ENCODE data around the gene DPF3.

The DPF3 gene

DNA sequence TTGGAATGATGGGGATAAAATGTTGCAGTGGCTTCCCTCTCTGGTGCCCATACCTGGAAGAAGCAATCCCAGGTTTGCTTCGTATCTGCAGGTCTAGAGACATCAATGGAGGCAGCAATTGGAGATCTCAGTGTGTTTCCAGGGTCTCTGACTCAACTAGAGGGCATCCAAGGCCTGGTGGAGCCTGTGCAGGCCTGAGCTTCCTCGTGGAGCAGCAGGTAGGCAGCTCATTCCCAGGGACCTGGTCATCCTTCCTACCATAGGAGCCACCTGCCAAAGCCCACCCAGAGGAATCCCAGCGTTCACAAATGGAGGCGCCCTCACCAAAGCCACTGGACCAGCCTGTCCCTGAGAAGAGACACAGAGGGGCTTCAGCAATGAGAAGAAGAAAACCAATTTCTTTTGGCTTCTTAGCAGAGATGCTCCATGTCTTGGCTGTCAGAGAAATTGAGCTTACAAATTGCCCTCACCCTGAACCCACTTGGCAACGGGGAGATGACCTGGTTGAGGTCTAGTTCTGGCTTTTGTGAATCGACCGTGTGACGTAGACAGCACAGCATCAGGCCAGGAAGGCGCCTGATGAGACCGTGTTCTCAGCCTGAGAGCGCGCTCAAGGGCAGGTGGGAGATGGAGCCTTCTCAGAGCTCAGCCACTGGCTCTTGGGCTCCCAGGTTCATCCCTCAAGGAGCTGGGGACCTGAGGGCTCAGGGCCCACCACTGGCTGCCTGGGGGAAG is 283.6 kb downstream of the DPF3 start:
- DNase-seq = no peak

DNA sequence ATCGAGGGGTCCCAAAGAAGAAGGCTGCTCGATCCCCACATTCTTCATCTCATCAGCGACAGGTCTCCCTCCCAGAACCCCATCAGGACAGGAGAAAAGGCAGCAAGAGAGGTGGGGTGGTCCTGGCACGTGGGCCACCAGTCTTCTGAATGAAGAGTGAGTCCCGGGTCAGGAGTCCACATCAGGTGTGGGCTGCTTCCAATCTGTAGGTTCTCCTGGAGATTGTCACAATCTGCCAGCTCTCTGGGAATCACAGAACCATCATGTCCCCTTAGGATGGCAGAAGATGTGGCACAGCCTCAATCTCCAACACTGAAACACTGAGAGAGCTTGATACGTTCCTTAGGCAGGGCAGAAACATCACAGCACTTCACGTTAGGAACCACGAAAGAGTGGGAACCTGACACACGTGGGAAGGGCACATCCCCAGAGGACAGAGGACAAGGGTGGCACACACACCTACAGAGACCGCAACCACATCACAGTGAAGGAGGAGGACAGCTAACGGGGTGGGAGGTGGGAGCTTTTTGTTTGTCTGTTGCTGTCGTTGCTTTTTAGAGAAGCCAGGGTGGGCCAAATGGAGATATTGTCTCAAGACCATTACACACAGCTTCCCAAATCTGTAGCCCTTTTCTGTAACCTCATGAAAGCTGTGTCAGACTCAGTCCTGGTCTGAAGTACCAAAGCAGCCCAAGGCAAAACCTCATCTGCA is 284.5 kb downstream of the DPF3 start:
- DNase-seq = no peak

DNA sequence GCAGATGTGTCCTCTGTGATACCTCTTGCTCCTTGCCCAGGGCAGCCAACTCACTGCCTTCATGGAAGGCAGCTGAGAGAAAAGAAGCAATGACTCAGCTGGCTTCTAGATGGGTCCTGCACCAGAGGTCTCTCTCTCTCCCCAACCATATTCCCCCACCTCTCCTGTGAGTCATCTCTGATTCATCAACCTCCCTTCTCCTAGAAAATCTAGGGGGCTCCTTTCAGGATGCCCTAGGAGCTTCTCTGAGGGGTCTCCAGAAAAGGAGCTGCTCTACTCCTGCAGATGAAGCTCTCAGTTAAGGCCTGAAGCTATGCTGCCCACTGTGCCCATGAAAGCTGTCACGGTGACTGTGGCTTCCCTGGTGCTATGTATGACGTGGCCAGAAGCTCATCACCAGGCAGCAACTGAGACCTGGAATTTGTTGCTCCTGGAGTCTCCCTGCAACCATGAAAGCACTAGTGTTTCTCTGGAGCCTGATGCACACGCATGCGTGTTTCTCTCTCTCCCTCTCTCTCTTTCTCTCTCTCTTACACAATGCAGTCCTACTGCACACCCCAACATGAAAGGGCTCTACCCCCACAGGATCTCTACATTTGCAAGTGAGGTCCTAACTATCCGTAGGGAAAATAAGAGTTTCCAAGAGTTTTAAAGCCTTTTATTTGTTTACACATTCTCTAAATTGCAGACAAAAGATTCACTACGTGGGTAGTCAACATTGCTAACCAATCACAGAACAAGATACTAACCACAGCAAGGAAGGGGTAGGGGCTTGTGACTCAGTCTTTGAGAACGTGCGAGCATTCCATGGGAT is 285.3 kb downstream of the DPF3 start:
- no peak for DNase-seq

DNA sequence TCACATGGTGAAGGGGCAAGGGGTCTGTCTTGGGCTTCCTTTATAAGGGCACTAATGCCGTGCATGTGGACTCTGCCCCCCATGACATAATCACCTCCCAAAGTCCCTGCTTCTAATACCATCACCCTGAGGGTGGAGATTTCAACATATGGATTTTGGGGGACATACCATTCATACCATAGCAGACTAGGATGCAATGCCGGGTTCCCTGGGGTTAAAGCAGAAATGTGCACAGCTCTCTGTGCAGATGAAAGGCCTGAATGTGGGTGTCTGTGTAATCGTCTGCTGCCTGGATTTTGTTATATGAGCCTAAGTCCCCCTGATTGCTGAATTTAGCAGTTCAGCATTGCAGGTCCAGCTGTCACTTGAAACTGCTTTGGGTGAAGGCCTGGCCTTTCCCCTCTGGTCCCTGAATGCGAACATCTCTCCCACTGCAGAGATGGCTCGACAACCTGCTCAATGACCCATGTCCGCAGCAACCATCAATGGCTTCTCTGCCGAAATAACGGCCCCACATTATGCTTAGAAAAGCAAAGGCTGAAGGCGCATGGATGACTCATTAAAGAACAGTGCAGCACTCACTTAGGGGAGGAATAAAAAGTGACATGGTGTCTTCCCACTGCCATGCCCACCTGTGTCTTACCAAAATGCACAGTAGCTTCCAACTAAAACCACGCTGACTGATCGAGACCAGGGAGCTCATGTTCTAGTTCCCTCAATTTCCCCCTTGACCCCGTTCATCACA is 286.3 kb downstream of the DPF3 start:
- DNase-seq = no peak

DNA sequence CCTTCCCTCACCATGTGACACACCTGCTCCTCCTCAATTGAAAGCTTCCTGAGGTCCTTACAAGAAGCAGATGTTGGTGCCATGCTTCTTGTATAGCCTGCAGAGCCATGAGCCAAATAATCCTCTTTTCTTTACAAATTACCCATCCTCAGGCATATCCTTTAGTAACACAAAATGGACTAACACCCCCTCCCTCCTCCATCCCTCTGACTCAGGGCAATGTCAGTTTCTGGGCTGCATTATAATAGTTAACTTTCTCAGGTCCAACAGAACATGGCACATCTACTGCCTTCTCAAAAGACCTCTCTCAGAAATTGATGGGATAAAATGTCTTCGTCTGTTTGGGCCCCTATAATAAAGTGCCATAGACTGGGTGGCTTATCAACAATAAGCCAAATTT is 287.0 kb downstream of the DPF3 start:
- DNase-seq = no peak

DNA sequence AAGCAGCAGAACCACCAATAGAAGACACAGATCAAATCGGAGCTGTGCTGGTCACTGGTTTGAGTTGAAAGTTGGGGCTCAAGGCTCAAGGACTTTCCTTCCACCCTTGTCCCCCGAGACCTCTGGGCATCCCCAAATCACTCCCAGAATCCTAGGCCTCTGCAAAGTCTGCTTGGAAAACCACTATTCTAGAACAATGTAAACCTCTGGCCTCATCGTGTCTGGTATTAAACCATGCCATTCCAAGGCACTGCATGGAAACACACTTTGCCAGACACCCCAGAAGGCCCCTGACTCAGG is 288.0 kb downstream of the DPF3 start:
- DNase-seq = no peak

DNA sequence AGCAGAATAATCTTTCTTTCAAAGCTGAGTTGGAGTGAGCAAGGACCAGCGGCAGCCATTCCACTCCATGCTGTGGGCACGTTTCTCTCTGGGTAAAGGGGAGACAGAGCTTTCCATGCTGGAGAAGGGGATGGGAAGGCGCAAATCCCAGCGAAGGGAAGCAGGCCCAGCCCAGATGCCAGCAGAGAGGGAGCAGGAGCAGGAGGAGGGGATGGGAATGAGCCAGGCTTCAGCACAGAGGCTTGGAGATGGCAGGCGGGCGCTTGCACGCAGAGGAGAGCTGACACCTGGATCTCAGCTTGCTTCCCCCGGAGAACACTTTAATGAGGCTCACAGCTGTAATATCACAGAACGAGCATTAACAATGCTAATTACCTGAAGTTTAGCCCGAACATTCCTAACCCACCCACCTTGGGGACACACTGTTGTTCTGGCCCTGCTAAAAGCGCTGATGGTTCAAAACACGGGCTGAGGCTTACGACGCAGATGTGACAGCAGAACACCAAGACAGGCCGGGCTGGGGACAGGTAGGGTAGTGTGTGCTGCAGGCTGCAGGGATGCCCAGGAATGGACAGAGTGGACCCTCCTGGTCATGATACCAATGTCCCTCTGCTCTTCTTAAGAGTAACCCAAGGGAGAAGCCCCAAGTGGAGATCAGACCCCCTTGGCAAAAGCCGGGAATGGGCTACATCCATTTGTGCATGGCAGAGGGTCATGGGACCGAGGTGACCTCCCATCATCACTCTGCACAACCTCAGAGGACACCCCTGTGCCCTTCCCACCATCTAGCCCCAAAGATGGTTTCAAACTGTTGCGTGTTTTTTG is 288.6 kb downstream of the DPF3 start:
- no peak for DNase-seq

DNA sequence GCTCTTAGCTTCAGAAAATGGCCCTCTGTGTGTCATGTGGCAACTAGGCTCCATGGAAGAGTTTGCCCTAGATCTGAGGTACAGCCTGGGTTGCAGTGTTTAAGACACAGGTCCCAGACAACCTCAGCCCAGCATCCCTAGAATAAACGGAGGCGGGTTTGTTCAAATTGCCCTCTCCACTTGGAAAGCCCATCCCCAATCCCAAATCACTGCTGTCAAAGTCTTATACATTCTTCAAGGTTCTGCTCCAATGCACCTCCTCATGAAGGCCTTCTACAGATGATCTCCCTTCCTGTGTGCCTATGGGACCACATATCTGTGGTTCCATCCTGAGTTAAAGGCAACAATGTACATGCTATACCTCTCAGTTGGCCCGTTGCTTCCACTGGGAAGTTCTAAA is 289.8 kb downstream of the DPF3 start:
- DNase-seq = no peak

DNA sequence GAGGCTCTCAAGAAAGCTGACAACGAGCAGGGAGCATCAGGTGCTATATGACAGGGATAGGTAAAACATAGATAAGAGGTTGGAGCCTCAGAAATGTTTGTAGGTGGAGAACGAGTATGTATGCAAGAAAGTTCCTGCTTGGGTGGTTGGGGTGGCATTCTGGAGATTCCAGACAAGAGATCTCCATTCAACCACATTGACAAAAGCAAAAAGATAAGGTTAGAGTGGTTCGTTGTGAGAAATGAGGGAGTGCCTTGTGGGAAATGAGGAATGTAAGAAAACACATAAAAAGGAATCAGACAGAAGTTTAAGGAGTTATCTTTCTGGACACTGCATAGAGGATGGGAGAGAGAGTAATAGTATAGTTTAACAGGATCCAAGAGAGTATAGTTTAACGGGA is 290.3 kb downstream of the DPF3 start:
- DNase-seq = no peak

DNA sequence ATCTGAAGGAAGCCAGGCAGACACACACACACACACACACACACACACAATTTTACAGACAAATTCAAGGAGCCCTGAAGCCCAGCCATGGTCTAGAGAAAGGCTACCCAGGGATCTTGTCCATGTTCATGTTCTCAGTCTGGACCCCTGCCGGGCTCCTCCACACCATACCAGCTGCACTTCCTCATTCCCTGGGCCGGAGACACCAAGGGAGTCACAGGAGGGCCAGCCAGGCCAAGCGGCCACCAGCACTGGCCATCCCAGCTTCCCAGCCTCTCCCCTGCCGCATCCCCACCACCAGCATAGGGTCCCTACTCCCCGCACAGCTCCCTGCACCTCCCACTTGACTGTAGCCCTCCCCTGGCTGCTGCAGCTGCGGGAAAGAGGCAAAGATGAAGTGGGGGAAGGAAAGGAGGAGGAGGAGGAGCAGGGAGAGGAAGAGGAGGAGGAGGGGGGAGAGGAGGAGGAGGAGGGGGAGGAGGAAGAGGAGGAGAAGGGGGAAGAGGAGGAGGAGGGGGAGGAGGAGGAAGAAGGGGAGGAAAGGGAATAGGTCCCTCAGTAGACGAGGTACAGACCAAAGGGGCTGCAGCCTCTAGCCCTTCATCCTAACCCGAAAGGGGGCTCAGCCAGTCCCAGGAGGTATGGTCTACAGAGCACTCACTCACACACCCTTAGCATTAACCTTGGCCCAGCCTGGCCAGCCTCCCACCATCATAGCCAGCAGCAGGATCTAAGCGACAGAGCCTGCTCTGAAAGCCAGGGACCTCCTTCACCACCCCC is 293.2 kb downstream of the DPF3 start:
- DNase-seq = no peak

DNA sequence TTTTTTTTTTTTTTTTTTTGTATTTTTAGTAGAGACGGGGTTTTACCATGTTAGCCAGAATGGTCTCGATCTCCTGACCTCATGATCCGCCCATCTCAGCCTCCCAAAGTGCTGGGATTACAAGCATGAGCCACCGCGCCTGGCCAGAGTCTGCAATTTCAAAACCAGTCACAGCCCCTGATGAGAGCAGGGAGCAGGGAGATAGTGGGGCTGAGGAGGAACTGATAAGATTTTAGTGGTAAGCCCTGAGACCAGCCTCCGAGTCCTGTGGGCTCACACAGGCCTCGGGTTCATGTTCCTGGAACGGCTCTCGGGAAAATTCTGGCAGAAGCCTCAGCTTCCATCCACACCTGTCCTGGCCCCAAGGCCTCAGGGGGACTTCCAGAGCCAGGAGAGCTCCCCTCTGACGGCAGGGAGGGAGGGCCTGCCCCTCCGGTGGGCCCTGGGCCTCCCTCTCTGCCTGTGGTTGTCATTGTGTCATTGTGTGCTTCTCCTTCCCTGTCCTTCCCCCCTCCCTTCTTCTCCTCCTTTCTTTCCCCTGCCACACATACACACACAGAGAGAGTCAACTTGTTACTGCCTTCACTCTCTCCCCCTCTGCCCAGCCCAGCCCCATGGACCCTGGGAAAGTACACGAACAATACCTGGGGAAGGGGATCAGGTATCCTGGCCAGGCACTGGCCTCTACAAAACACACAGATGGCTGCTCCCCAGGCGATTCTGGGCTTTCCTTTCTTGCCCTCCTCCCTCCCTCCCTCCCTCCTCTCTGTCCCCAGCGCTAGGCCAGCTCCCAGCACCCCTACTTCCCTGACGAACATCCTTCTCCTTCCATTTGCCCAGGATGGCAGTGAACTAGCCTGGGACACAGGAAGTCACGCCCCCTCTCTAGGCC is 294.1 kb downstream of the DPF3 start:
- no peak for DNase-seq

DNA sequence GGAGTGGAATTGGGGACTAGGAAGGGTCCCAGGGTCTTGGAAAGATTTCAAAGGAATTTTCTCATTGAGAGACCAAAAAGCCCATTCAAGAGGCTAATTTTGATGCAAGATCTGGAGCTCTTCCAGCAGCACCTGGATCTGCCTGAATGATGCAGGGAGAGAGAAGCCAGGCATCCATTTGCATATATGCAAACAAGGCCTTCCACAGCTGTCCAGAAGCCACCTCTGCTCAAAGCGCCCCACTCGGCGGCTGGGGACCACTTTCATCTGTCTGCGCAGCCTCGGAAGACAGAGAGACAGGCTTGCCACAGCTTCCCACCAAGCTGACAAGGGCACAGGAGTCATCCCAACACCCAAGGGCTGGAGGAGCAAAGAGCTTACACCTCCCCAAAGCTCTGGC is 295.6 kb downstream of the DPF3 start:
- DNase-seq = no peak

DNA sequence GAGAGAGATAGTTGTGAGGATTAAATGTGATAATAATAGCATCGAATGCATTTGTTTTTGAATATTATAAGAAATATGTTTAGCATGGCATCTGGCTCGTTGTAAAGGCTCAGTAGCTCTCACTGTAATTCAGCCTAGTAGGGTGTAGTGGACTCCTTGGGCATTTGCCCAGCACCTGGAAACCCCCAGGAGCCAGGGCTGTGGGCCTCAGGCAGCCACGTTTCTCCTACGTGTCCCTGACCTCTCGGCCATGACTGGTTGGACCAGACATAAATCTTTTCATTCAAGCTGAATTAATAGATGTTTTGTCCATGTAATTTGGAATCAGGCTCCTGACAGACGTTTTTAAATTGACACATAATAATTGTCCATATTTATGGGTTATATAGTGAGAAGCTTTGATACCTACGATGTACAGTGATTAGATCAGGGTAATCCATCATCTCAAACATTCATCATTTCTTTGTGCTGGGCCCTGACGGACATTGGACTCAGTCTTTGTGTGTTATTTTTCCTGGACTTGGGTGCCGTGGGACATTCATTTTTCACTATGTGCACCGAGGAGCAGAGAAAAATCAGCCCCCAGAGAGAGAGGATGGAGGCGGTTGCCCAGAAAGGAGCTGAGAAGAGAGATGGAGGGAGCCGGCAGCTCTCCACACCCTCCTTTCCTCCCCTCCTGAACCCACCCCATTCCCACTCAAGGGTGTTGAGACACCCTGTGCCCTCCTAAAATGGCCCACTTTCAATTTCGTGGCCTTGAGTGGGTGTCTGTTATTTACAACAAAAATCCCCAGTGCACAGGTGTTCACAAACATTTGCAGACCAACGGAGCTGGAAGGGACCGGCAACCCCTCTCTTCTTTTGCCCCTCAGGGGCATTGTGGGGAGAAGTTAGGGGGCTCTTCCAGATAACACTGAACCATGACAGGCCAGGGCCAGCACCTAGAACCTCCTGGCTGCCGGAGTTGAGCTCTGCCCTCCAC is 296.4 kb downstream of the DPF3 start:
- no peak for DNase-seq

DNA sequence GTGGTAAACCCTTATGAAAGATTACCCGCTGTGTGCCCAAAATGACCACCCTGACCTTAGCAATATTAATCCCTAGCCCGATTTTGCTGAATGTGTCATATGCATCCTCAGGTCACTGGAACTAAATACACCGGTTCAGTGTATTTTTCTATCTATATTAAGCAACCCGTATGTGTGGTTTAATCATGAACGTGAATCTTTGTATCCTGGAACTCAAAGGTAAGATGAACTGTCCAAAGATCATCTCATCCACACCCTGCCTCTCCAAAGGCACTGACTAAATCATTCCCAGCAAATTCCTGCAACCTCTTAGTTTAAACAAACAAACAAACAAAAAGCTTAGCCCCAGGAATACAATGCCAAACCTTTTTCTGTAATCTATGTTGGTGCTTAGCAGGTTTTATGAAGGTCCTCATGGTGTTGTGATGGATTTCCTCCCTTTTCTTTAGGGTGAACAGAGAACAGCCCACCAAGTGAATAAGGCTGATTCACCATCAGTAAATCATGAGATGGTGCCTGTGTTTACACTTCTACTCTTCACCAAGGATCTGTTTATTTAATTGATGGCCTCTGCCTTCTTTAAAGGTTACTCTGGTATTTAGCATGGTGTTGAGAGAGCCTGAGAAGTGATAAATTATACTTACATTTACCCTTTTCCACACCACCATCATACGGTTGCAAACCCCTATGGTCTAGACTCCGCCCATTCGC is 298.6 kb downstream of the DPF3 start:
- DNase-seq = no peak

DNA sequence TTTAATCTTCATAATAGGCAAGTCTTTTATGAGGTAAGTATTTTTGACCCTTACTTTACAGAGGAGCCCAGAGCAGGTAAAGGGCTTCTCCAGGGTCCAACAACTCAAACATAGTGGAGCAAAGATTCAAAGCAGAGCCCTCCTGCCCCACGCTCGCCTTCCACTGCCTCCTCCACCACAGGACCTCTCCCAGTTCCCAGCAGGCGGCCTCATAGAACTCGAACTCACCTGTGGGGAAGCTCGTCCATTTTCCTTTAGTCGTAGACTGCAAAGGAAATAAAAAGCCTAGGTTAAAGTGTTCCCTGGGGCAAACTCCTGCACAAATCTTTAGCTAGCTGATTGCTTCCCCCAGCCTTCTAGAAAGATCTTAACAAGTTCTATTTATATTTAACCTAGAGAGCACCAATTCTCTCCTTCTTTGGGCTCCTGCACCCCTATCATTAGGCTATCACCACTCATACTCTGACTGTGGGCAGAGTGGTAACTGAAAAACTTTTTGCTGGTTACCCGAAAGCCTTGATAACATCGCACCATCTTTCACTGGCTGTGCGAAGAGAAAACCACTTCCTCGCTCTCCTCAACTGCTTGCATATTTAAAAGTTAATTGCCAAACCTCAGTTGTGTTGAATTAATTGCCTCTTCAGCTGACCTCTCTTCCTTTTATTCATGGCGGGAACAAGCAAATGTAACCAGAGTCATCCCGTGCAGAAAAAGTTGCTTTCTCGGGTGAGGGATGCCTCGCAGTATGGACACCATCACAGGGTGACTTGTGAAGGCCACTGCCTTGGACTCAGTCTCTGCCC is 299.6 kb downstream of the DPF3 start:
- peak; percentile 34 for DNase-seq

DNA sequence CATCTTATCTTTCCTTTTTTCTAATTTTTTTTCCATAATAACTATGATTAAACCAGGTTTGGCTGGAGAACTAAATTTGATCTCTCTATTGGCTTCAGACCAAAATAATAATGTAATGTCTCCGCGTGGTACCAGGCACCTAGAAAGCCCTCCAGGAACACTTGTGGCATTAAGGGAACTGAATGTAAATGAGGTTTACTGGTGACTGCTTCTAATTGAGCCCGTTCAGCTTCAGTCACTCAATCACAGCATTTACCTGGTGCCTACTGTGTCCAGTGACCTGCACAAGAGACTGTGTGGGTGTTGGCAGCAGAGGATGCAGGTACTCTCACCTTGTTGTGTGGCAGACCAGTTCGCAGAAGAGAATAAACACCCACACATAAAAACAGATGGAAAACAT is 302.5 kb downstream of the DPF3 start:
- no peak for DNase-seq

DNA sequence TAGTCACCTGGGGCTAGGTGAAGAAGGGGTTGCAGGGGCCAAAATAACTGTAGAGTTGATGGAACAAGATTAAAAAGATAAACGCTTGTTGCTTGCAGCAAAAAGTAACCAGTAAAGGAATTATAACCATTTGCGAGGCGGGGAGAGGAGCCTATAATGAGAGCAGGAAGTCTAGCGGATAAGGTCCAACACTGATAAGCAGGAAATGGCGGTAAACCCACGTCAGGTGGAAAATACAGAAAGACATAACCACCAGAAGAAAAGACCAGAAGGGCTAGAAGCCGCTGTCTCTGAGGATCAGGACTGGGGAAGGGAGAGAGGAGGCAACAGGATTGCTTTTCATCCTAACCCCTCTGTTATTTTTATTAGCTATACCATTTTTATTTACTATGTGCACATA is 303.3 kb downstream of the DPF3 start:
- DNase-seq = no peak

DNA sequence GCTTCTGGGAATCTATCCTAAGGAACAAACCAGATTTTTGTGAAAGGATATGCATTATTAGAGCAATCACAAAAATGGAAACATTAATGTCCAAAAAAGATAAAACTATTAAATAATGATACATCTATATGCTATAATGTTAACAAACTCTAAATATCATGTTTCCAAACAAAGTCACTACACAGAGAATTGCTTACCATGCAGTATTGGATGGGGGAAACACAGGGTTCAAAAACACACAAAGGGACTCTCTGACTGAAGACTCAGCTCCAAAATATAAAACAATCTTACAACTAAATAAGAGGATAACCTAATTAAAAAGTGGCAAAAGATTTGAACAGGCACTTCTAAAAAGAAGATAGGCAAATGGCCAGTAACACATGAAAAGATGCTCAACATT is 304.2 kb downstream of the DPF3 start:
- no peak for DNase-seq
